Gastrocnemius medialis (tissue), 4 donors: ENCODE results near the gene CSNK1D.

Source experiments
- POLR2A ChIP-seq, 2 donors: fragments of 450-650 bp; IDR thresholded peaks; one replicate each; pipeline ENCODE4 v1.6.1; 2017; ENCODE audit warnings: antibody characterized with exemption in 2 of 2, mild to moderate bottlenecking in 2 of 2, moderate library complexity in 2 of 2
- TF ChIP-seq, protein P1 (sequence below), 5 experiments: fragments of 450-650 bp in 3 of 5; fragments of 200-600 bp in 2 of 5; sonication (generic) in 2 of 5; IDR thresholded peaks in 4 of 5; conservative IDR thresholded peaks in 1 of 5; 1 replicate in 4 of 5; 2 replicates in 1 of 5; pipeline ENCODE4 v1.5.1; 2016 to 2019; ENCODE audit warnings: antibody characterized with exemption in 5 of 5, mild to moderate bottlenecking in 3 of 5, moderate library complexity in 3 of 5

GRCh38 chr17:82256242-82256885, 17.1 kb downstream of the CSNK1D start:
- TF ChIP-seq, protein P1, sequence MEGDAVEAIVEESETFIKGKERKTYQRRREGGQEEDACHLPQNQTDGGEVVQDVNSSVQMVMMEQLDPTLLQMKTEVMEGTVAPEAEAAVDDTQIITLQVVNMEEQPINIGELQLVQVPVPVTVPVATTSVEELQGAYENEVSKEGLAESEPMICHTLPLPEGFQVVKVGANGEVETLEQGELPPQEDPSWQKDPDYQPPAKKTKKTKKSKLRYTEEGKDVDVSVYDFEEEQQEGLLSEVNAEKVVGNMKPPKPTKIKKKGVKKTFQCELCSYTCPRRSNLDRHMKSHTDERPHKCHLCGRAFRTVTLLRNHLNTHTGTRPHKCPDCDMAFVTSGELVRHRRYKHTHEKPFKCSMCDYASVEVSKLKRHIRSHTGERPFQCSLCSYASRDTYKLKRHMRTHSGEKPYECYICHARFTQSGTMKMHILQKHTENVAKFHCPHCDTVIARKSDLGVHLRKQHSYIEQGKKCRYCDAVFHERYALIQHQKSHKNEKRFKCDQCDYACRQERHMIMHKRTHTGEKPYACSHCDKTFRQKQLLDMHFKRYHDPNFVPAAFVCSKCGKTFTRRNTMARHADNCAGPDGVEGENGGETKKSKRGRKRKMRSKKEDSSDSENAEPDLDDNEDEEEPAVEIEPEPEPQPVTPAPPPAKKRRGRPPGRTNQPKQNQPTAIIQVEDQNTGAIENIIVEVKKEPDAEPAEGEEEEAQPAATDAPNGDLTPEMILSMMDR (IDR thresholded peaks at IDR 0.05 in 4 of 5, conservative IDR thresholded peaks at IDR 0.05 in 1 of 5), result no peak
- TF ChIP-seq POLR2A (IDR thresholded peaks at IDR 0.05), result no peak
